NCI-H1417 treated with DMSO at 0.1 percent for 48 hours (cell line): ENCODE results near the gene LHX4.
"Not testable (repeated sequence)": the region's sequence is repeated elsewhere in the genome, so short reads cannot be mapped to it uniquely, and the experiment has no call there.

Experiments
- DNase-seq: peaks from one replicate; lab custom pipeline; 2025; lab: John Stamatoyannopoulos, UW

LHX4 gene

DNA sequence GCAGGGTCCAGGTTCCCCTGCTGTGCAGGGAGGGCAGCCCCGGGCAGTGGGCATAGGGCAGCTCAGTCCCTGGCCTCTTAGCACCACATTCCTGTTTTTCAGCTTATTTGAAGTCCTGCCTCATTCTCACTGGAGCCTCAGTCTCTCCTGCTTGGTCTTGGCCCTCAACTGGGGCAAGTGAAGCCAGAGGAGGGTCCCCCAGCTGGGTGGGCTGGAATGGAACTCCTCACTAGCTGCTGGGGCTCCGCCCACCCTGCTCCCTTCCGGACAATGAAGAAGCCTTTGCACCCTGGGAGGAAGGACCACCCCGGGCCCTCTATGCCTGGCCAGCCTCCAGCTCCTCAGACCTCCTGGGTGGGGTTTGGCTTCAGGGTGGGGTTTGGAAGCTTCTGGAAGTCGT is 32.8 kb upstream of the LHX4 start:
- no peak for DNase-seq

DNA sequence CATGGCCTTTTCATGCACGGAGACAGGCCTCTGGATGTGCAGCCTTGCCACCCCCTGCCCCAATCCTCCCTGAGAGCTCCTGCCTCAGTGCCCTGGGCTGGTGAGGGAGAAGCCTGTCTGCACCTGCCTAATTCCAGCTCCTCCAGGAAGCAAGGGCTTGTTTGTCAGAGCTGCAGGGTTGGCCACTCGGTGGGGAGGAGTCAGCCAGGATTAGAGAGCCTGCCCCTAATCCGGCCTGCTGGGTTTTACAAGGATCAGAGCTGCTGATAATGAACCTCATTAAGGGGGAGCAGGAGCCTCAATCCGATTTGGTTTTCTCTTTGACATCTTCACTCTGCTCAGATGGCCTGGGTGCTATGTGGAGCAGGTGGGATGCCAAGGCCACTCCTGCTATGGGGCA is 31.9 kb upstream of the LHX4 start:
- no peak for DNase-seq

- DNase-seq: no peak
These were observed 31.5 kb upstream of the LHX4 start for GRCh38 chr1:180198611-180199010.

DNA sequence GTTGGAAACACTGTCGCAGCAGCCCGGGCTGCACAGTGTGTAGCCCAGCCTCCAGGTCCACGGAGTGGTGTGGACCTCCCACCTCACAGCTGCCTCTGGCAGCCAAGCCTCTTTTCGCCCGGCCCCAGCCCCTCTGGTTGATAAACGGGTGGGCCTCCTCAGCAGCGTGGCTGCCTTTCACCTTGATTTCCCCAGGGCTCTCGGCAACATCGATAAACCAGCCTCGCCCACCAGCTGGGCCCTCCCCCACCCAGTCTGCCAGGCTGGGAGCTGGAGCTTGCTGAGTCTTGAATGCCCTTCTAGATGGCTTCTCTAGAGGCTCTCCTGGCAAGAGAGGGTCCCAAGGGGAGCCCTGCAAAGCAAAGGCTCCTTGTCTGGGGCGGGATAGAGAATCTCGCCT is 31.0 kb upstream of the LHX4 start:
- DNase-seq: no peak

- no peak for DNase-seq
These were observed 28.4 kb upstream of the LHX4 start for GRCh38 chr1:180201451-180202200.

- DNase-seq: not testable (repeated sequence)
These were observed 27.5 kb upstream of the LHX4 start for GRCh38 chr1:180202588-180202987.

GRCh38 chr1:180204231-180204630 is 25.8 kb upstream of the LHX4 start:
- no peak for DNase-seq

GRCh38 chr1:180206581-180206980 is 23.5 kb upstream of the LHX4 start:
- DNase-seq: no peak

DNA sequence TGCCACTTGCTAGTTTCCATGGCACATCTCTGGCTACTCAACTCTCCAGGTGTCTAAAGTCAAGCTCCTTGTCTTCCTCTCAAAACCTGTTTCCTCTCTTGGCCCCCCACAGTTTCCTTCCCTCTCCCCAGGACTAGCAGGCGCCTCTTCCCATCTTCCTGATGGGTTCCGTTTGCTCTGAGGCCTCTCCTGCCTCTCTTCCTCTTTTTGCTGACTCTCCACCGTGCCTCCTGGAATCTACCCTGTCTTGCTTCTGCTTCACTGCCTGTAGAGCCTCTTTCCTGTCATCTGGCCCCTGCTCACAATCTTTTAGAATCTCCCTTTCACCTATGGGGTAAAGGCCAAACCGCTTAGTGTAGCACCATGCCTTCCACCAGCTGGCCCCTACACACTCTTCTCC is 21.8 kb upstream of the LHX4 start:
- no peak for DNase-seq

DNA sequence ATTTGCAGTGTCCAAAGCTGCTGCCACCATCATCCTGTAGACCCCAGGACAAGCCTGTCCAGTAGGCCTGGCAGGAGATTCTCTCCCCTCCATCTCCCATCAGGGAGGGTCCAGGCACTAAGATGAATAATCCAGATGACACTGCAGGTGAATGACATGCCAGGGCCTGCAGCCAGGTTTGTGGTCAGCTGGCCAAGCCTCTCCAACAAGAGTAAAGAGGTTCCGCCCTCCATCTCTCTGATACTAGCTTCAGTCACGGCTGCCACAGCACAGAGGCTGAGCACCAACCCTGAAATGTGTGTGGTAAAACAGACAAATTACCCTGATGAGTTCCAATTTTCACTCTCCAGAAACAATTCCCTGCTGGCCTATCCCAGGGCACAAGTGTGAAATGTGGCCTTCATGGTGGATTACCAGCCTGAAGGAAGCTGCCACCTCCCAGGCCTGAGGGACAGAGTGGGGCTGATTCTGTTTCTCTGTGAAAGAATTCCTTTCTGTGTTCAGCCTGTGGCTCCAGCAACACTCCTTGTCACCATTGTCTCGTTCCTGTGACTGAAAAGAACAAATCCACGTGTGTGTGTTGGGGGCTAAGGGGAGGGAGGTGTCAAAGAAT is 19.9 kb upstream of the LHX4 start:
- DNase-seq: no peak

- DNase-seq: no peak
These were observed 18.8 kb upstream of the LHX4 start for GRCh38 chr1:180211156-180211859.

DNA sequence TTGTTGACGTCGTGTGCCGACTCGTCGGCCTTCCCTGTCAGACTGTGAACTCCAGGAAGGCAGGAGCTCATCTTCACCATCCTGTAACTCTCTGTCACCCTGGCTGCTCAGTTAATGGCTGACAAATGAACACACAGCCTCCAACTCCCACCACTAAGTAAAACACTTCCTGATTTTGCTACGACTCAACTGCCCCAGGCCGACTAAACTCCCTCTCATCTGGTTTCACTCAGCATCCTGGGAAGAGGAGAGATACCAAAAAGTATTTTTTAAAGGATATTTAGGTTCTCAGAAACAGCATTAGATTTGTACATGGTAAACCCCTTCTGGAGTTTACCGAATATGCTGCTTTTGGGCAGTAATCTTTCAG is 18.2 kb upstream of the LHX4 start:
- DNase-seq: no peak

GRCh38 chr1:180213401-180214170 is 16.5 kb upstream of the LHX4 start:
- no peak for DNase-seq

- DNase-seq: no peak
These were observed 14.0 kb upstream of the LHX4 start for GRCh38 chr1:180215856-180216625.

- DNase-seq: no peak
These were observed 13.1 kb upstream of the LHX4 start for GRCh38 chr1:180217006-180217405.

DNA sequence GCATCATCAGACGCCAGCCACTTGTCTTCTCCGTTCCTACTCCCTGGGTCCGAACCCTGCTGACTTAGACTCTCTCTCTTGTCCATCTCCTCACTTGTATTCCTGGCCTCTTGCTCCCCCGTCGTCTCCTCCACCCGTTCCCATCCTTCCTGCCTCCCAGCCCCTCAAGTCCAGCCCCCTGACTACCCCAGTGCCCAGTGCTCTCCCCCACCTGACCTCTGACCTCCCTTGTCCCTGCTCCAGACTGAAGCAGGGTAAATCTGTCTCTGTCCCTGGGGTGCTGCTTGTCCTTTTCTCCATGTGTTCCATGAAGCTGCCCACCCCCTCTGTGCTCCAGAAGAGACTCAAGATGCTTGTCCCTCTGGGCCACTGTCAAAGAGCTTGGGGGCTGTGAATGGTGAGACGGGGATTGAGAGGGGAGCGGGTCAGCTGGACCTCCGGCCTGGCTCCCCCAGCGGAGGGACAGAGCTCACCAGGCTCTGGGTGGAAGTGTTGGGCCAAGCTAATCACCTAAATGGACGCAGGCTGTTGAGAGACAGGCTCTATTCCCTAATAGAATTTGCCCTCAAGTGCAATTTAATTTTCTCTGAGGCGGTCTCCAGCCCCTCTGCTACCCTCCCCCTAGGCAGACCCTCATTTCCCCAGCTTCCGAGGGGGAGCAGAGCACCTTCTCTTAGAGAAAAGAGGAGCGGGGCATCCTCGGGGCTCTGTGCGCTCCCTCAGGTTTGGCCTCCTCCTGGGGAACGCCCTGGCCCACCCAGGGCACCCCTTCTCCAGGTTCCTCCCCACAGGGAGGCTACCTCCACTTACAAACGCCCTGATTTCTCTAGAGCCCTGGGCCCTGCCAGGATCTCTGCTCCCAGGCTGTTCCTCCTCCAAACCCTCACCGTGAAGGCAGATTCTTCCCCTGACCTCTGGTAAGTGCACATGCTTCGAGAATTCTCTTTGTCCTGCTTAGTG is 11.0 kb upstream of the LHX4 start:
- no peak for DNase-seq

DNA sequence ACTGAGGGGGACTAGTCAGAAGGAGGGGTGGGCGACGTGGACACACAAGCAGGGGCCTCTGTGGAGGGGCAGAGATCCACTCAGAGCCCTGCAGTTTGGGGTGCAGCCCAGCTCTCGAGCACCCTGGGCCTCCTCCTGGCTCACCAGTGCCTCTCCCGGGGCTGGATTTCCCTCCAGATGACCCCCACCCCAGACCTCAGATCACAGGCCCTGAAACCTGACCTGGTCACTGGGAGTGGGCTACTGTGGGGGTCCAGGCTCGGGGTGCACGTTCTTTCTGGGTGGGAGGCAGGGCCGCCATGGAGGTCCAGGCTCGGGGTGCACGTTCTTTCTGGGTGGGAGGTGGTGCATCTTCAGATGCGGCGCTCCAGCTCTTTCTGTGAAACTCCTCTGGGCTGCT is 10.3 kb upstream of the LHX4 start:
- DNase-seq: no peak

GRCh38 chr1:180221462-180221861 is 8.6 kb upstream of the LHX4 start:
- no peak for DNase-seq

DNA sequence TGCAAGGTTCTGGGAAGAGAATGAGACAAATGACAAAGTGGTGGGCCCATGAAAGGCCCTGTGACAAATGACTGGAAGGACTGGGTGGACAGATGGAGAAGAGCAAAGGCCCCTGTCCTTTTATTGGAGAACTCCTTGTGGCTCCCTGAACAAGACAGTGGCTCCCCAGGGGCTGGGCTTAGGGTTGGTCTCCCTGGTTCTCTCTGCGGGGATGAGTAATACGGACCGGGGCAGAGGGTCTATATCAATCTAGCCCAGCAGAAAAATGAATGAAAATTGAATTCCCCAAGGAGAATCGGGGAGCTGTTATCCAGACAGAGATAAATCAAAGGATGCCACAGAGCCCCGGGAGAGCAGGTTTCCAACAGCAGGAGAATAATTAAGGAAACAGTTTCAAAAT is 5.2 kb upstream of the LHX4 start:
- DNase-seq: no peak

- no peak for DNase-seq
These were observed 4.7 kb upstream of the LHX4 start for GRCh38 chr1:180225403-180225802.
